COLO829 (cell line): ENCODE measurements around the gene ARHGEF10L.
"Not testable (repeated sequence)": the region's sequence is repeated elsewhere in the genome, so short reads cannot be mapped to it uniquely, and the experiment has no call there.

ENCODE experiments used
- DNase-seq: peaks from one replicate; pipeline ENCODE4 v3.0.0; 2012; ENCODE audit warnings: low spot score

Gene ARHGEF10L

DNA sequence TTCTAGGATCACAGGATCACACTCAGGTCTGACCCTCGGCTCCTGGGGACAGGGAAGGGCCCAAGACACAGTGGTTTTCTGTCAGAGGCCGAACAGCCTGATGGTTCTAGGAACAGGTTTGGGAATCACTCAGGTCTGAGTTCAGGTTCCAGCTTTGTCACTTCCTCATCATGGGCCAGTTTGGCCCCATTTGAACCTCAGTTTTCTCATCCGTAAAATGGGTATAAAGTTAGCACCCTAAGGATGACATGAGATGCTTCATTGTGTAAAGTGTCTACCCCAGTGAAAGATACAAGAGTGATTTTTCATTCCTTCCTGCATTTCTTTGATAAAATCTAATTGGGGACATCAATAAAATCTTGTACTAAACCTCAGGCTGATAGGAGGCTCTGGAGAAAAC lies 204.4 kb downstream of the ARHGEF10L start:
- no peak for DNase-seq

- DNase-seq, result no peak
Measured at GRCh38 chr1:17744666-17745478, 205.4 kb downstream of the ARHGEF10L start.

DNA sequence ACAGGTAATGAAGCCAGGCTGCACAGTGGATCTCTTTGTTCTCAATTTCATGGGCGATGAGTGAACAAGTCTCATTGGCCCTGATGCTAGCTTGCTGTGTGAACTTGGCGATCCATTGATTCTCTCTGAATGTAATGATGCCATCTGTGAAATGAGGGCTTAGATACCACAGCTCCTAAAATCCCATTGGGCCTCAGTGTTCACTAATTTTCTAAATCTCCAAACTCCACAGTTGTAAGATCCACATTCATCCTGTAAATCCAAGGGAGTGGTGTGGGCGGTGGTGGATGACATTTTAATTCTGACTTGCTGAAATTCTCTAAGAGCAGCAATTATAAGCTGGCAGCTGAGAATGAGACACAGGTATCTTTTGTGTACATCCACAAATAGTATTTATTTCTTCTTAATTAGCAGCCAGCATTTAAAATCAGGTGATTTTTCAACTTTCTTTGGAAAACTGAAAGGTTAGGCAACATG lies 206.0 kb downstream of the ARHGEF10L start:
- DNase-seq, result no peak

DNA sequence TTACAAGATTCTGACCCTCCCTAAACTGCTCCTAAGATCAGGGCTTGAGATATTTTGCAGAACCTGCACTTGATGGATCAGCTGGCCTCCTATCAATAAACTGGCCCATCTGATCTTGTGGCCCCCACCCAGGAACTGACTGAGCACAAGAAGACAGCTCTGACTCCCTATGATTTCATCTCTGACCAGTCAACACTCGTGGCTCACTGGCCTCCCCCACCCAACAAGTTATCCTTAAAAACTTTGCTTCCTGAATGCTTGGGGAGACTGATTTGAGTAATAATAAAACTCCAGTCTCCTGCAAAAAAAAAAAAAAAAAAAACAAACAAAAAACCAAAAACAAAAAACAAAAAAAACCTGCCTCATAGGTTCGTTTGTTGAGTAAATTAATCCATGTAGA lies 206.8 kb downstream of the ARHGEF10L start:
- DNase-seq, result not testable (repeated sequence)

- DNase-seq, result no peak
Measured at GRCh38 chr1:17746920-17747319, 207.4 kb downstream of the ARHGEF10L start.
